B cell (primary cell): ENCODE results near the gene FMNL3. TPM values are rescaled to one million over a fixed set of nuclear protein-coding genes. Genes with fewer than 3 reads are reported as not detected.

ENCODE experiments used
- ATAC-seq: fragments of 200-7000 bp; cut with Tn5 transposase; one replicate; pipeline ENCODE4 v1.10.0; 2021; ENCODE audit warnings: low read depth, mild to moderate bottlenecking, moderate number of reproducible peaks, moderate library complexity
- CTCF ChIA-PET: fragments of 350-600 bp; sonication (Branson Sonifier 250); formaldehyde crosslinking; loops from one replicate; lab custom pipeline; 2021; ENCODE audit warnings: antibody characterized with exemption, inconsistent platforms; lab: Charles Lee
- POLR2A ChIA-PET: fragments of 350-600 bp; sonication (Branson Sonifier 250); formaldehyde crosslinking; loops from one replicate; lab custom pipeline; 2021; ENCODE audit warnings: antibody characterized with exemption; lab: Charles Lee
- DNase-seq: peaks from one replicate; pipeline ENCODE4 v3.0.0; 2013
- H2AFZ ChIP-seq: 2 replicates; pipeline ENCODE4 v1.6.1; 2012; ENCODE audit warnings: mild to moderate bottlenecking, low read depth, low read length; ENCODE audit not compliant: insufficient read depth, poor library complexity, severe bottlenecking
- H3K27ac ChIP-seq, 2 donors: 1 replicate in 1 of 2; 2 replicates in 1 of 2; pipeline ENCODE4 v1.5.1; 2012 to 2013; ENCODE audit warnings: low read length in 2 of 2, mild to moderate bottlenecking in 2 of 2, moderate library complexity in 1 of 2
- H3K27me3 ChIP-seq, 4 experiments: fragments of 200-600 bp in 1 of 4; sonication (generic) in 1 of 4; replicated peaks in 1 of 4; 1 replicate in 2 of 4; 2 replicates in 2 of 4; pipeline versions ENCODE4 v1.6.1 to v1.7.0; 2013 to 2016; ENCODE audit warnings: low read length in 3 of 4, mild to moderate bottlenecking in 2 of 4, mixed read lengths in 1 of 4, moderate library complexity in 1 of 4; ENCODE audit not compliant: insufficient read depth in 4 of 4, control insufficient read depth in 3 of 4; ENCODE audit errors: control extremely low read depth in 1 of 4
- H3K36me3 ChIP-seq, 2 experiments: replicated peaks in 1 of 2; 1 replicate in 1 of 2; 2 replicates in 1 of 2; pipeline versions ENCODE4 v1.6.1 to v1.7.1; 2013; ENCODE audit warnings: low read length in 1 of 2; ENCODE audit not compliant: insufficient read depth in 2 of 2, control insufficient read depth in 1 of 2; ENCODE audit errors: control extremely low read depth in 1 of 2, extremely low read depth in 1 of 2
- H3K4me1 ChIP-seq, 2 donors: fragments of 200-600 bp in 1 of 2; sonication (generic) in 1 of 2; 1 replicate in 1 of 2; 2 replicates in 1 of 2; pipeline versions ENCODE4 v1.5.1 to v1.6.1; 2013 to 2017; ENCODE audit warnings: low read length in 2 of 2; ENCODE audit not compliant: control insufficient read depth in 2 of 2, insufficient read depth in 2 of 2
- H3K4me2 ChIP-seq: replicated peaks from 2 replicates; pipeline ENCODE3; 2012; ENCODE audit warnings: mild to moderate bottlenecking, low read depth, low read length; ENCODE audit not compliant: poor library complexity, severe bottlenecking
- H3K4me3 ChIP-seq, 5 experiments: fragments of 200-600 bp in 1 of 5; sonication (generic) in 1 of 5; 1 replicate in 3 of 5; 2 replicates in 2 of 5; pipeline versions ENCODE4 v1.5.1 to v1.7.0; 2011 to 2016; ENCODE audit warnings: low read length in 4 of 5, mild to moderate bottlenecking in 4 of 5, low read depth in 2 of 5, control low read depth in 1 of 5, moderate library complexity in 1 of 5; ENCODE audit not compliant: insufficient read depth in 1 of 5; ENCODE audit errors: control extremely low read depth in 1 of 5, extremely low read depth in 1 of 5
- H3K79me2 ChIP-seq: fragments of 200-600 bp; sonication (generic); one replicate; pipeline ENCODE4 v1.6.0; 2016; ENCODE audit warnings: low read length; ENCODE audit not compliant: control insufficient read depth, insufficient read depth
- H3K9ac ChIP-seq: fragments of 200-600 bp; sonication (generic); 2 replicates; pipeline ENCODE4 v1.6.1; 2017; ENCODE audit warnings: mild to moderate bottlenecking, low read length, moderate library complexity
- H3K9me3 ChIP-seq, 3 donors: one replicate each; pipeline versions ENCODE4 v1.6.1 to v1.7.1; 2013; ENCODE audit warnings: low read length in 2 of 3; ENCODE audit not compliant: control insufficient read depth in 2 of 3, insufficient read depth in 1 of 3; ENCODE audit errors: control extremely low read depth in 1 of 3
- H4K20me1 ChIP-seq: 2 replicates; pipeline ENCODE4 v1.6.0; 2012; ENCODE audit warnings: mild to moderate bottlenecking, low read length; ENCODE audit not compliant: insufficient read depth, control insufficient read depth, poor library complexity, severe bottlenecking
- H3K27ac Mint-ChIP-seq: one replicate; pipeline ENCODE4 v1.8.0; 2021; ENCODE audit warnings: mixed read lengths
- H3K27me3 Mint-ChIP-seq: one replicate; pipeline ENCODE4 v1.8.0; 2021; ENCODE audit warnings: mixed read lengths
- H3K4me1 Mint-ChIP-seq: one replicate; pipeline ENCODE4 v1.8.0; 2021; ENCODE audit warnings: mixed read lengths
- H3K4me3 Mint-ChIP-seq: one replicate; pipeline ENCODE4 v1.8.0; 2021; ENCODE audit warnings: mixed read lengths
- H3K9me3 Mint-ChIP-seq: one replicate; pipeline ENCODE4 v1.8.0; 2022; ENCODE audit warnings: mixed read lengths; ENCODE audit not compliant: insufficient read depth
- EZH2 ChIP-seq: IDR thresholded peaks from 2 replicates; pipeline ENCODE4 v1.6.1; 2012; ENCODE audit warnings: borderline replicate concordance, low read depth, mild to moderate bottlenecking, moderate library complexity, low read length; ENCODE audit not compliant: insufficient read depth, poor library complexity, severe bottlenecking
- WGBS: methylation state at CpG from one replicate; pipeline ENCODE4 v1.1.5; 2013; ENCODE audit warnings: missing lambda C conversion rate; ENCODE audit not compliant: insufficient coverage; 5-methylcytosine and 5-hydroxymethylcytosine counted together
- intact Hi-C: fragments of 100-400 bp; cut with micrococcal nuclease; formaldehyde crosslinking; loops from one replicate; pipeline ENCODE4 v1.10.0; 2022
- polyA plus RNA-seq: library from polyadenylated mRNA; depleted of rRNA; stranded (reverse); fragments of >200 nt; gene quantifications from 2 replicates; pipeline ENCODE4 v1.2.3, GENCODE V29; 2012
- total RNA-seq, 2 donors: library from RNA; stranded (reverse); fragments of 120-200 nt in 1 of 2; gene quantifications; 1 replicate in 1 of 2; 2 replicates in 1 of 2; pipeline versions ENCODE4 v1.2.3 to v1.2.4, GENCODE V29; 2013 to 2022
- TF ChIP-seq, protein P1 (sequence below): fragments of 200-600 bp; IDR thresholded peaks from one replicate; pipeline ENCODE4 v1.8.0; 2022; ENCODE audit warnings: antibody characterized with exemption, mild to moderate bottlenecking

Gene FMNL3
- total and polyA plus RNA-seq, 2 donors (not counting 1 experiment from before 2014, with no cell fraction given), result 19.3 to 69.9 TPM

DNA sequence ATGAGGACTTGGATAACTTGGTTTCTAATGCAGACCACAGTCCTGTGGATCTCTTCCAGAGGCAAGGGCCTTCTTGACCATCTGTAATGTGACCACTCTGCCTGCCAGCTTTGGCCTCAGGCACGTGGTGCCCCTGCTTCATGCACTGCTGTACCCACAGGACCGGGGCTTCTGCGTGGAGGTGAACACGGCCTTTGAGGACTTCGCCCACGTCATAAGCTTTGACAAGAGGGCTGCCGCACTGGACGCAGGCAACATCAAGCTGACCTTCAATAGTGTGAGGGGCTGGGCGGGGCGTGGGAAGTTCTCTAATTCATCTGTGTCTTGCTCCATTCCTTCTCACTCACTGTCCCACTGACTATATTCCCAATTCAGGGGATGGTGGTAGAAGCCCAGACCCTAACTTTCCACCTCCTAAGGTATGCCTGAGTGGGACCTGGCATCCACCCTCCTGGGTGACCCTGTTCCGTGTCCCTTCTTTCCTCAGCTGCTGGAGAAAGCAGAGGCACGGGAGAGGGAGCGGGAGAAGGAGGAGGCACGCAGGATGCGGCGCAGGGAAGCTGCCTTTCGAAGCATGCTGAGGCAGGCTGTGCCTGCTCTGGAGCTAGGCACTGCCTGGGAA lies 65.3 kb downstream of the FMNL3 start:
- H3K36me3 ChIP-seq, result peaks cover 0 to 28% of the 10 kb centered on the region in 2 experiments
- intact Hi-C loops, result loop anchor here (5.0 kb wide), 1 partner anchor 185 kb away; the partner anchor contains the start of gene NCKAP5L
- Mint-ChIP-seq H3K27me3 (no peaks in the 10 kb centered on the region), H3K4me1 (peaks cover 35% of the 10 kb centered on the region), H3K27ac (no peak overlapping the region), H3K4me3 (no peak overlapping the region), H3K9me3 (no peaks in the 10 kb centered on the region)
- no peak overlapping the region for H3K27ac ChIP-seq
- no peak overlapping the region for H3K9ac ChIP-seq
- H3K4me1 ChIP-seq, result peaks cover 25 to 30% of the 10 kb centered on the region in 2 donors
- CTCF ChIA-PET, result interaction anchor here (0.6 to 12.5 kb wide), 7 partner anchors 9 to 197 kb away, joined by 3 to 372 read pairs (median 5); partner anchors contain the start of gene FMNL3
- H3K9me3 ChIP-seq, result no peaks in the 10 kb centered on the region
- no peak for TF ChIP-seq EZH2
- TF ChIP-seq, protein P1, sequence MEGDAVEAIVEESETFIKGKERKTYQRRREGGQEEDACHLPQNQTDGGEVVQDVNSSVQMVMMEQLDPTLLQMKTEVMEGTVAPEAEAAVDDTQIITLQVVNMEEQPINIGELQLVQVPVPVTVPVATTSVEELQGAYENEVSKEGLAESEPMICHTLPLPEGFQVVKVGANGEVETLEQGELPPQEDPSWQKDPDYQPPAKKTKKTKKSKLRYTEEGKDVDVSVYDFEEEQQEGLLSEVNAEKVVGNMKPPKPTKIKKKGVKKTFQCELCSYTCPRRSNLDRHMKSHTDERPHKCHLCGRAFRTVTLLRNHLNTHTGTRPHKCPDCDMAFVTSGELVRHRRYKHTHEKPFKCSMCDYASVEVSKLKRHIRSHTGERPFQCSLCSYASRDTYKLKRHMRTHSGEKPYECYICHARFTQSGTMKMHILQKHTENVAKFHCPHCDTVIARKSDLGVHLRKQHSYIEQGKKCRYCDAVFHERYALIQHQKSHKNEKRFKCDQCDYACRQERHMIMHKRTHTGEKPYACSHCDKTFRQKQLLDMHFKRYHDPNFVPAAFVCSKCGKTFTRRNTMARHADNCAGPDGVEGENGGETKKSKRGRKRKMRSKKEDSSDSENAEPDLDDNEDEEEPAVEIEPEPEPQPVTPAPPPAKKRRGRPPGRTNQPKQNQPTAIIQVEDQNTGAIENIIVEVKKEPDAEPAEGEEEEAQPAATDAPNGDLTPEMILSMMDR, result no peak
- H3K4me3 ChIP-seq, result no peak overlapping the region
- no peak for ATAC-seq
- H2AFZ ChIP-seq, result no peak overlapping the region
- H3K27me3 ChIP-seq, result no peaks in the 10 kb centered on the region
- no peak overlapping the region for H3K4me2 ChIP-seq
- DNase-seq, result no peak
- POLR2A ChIA-PET, result interaction anchor here (0.5 to 0.9 kb wide), 3 partner anchors 21 to 67 kb away, joined by 3 to 7 read pairs (median 3); no protein-coding TSS in a partner anchor
- H3K79me2 ChIP-seq, result no peaks in the 10 kb centered on the region
- H4K20me1 ChIP-seq, result no peaks in the 10 kb centered on the region
- over 99% methylated on average over 13 of the region's 17 CpGs for WGBS
